Measurements from ENCODE around the gene MOBP.
"Not testable (repeated sequence)": the region's sequence is repeated elsewhere in the genome, so short reads cannot be mapped to it uniquely, and the experiment has no call there.

The MOBP gene

DNA sequence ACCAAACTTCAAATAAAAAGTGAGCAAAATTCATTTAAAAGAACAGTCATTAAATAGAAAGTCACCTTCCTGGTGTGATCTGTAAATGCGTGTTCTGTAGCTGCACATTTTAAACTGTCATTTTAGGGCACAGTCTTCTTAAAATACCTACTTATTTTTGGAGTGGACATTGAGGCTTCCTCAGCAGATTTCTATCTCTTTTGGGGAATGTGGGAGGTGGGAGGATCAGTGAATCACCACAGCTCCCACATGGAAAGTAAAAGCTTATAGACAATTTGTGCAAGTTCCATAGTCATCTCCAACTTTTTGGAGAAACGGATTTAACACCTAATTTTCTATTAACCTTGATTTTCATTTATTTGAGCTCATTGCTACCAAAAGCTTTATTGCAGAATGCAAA lies 21.0 kb upstream of the MOBP start:
- TF ChIP-seq MYC (IDR thresholded peaks at IDR 0.05; ENCODE audit: low read depth, low read length) (no peak), POLR2A (IDR thresholded peaks at IDR 0.05; ENCODE audit: extremely low read depth, insufficient read length) (no peak)
- TF ChIP-seq, protein P1, sequence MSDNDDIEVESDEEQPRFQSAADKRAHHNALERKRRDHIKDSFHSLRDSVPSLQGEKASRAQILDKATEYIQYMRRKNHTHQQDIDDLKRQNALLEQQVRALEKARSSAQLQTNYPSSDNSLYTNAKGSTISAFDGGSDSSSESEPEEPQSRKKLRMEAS (IDR thresholded peaks at IDR 0.05; ENCODE audit: low read depth, low read length): no peak
- TF ChIP-seq, protein P2, sequence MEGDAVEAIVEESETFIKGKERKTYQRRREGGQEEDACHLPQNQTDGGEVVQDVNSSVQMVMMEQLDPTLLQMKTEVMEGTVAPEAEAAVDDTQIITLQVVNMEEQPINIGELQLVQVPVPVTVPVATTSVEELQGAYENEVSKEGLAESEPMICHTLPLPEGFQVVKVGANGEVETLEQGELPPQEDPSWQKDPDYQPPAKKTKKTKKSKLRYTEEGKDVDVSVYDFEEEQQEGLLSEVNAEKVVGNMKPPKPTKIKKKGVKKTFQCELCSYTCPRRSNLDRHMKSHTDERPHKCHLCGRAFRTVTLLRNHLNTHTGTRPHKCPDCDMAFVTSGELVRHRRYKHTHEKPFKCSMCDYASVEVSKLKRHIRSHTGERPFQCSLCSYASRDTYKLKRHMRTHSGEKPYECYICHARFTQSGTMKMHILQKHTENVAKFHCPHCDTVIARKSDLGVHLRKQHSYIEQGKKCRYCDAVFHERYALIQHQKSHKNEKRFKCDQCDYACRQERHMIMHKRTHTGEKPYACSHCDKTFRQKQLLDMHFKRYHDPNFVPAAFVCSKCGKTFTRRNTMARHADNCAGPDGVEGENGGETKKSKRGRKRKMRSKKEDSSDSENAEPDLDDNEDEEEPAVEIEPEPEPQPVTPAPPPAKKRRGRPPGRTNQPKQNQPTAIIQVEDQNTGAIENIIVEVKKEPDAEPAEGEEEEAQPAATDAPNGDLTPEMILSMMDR (IDR thresholded peaks at IDR 0.05; ENCODE audit: low read depth, low read length): no peak

DNA sequence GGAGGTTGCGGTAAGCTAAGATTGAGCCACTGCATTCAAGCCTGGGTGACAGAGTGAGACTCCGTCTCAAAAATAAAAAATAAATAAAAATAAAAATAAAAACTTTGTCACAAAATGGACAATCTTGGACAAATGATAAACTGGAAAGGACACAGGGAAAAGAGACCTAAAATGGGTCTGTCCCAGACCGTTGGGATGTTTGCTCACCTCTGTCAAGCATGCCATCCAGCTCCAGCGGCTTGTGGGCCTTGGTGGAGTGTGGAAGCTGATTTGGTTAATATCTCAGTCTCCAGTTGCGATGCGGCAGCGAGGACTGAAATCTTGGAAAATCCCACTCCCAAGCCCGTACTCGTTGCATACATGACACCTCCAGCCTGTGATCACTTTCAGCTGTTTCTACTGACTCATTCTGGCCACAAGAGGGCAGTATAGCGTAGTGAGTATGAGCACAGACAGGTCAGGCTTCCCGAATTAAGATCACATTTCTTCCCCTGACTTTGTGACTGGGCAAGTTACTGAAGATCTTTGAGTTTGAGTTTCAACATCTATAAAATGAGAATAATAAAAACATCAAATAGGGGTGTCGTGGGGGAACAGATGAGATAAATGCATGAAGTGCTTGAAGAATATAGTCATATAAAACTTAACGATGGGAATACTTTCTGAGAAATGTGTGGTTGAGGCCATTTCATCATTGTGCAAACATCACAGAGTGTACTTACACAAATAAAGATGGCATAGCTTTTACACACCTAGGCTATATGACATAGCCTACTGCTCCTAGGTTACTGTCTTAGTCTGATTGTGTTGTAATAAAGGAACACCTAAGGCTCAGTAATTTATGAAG lies 19.6 kb upstream of the MOBP start:
- peak; percentile 77 for DNase-seq (ENCODE audit: low read depth)
- no peak overlapping the region for H3K4me3 ChIP-seq (ENCODE audit: low read depth, low read length)
- TF ChIP-seq, protein P1 (IDR thresholded peaks at IDR 0.05; ENCODE audit: low read depth, low read length): no peak
- TF ChIP-seq MYC (IDR thresholded peaks at IDR 0.05; ENCODE audit: low read depth, low read length): no peak
- TF ChIP-seq, protein P2 (IDR thresholded peaks at IDR 0.05; ENCODE audit: low read depth, low read length): peak; percentile 82

More for the DNA sequence above, 21.0 kb upstream of the MOBP start:
- H3K4me3 ChIP-seq (ENCODE audit: low read depth, low read length): no peak overlapping the region
- DNase-seq (ENCODE audit: low read depth): no peak

DNA sequence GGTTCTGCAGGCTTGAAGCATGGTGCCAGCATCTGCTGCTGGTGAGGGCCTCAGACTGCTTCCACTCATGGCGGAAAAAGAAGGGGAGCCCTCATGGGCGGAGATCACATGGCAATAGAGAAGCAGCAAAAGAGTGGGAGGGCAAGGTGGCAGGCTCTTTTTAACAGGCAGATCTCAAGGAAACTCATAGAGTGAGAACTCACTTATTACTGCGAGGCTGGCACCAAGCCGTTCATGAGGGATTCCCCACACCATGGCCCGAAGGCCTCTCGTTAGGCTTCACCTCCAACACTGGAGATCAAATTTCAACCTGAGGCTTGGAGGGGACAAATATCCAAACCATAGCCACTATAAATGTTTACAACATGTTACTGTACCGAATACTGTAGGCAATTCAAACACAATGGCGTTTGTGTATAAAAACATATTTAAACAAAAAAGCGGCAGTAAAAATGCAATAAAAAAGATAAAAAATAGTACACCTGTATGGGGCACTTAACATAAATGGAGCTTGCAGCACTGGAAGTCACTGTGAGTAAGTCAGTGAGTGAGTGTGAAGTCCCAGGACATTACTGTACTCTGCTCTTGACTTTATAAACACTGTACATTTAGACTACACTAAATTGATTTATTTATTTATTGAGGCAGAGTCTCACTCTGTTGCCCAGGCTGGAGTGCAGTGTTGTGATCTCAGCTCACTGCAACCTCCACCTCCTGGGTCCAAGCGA lies 18.8 kb upstream of the MOBP start:
- TF ChIP-seq, protein P2 (IDR thresholded peaks at IDR 0.05; ENCODE audit: low read depth, low read length): no peak
- TF ChIP-seq POLR2A (IDR thresholded peaks at IDR 0.05; ENCODE audit: extremely low read depth, insufficient read length) (no peak), MYC (IDR thresholded peaks at IDR 0.05; ENCODE audit: low read depth, low read length) (no peak)
- TF ChIP-seq, protein P1 (IDR thresholded peaks at IDR 0.05; ENCODE audit: low read depth, low read length): no peak
- DNase-seq (ENCODE audit: low read depth): no peak
- no peak overlapping the region for H3K4me3 ChIP-seq (ENCODE audit: low read depth, low read length)

DNA sequence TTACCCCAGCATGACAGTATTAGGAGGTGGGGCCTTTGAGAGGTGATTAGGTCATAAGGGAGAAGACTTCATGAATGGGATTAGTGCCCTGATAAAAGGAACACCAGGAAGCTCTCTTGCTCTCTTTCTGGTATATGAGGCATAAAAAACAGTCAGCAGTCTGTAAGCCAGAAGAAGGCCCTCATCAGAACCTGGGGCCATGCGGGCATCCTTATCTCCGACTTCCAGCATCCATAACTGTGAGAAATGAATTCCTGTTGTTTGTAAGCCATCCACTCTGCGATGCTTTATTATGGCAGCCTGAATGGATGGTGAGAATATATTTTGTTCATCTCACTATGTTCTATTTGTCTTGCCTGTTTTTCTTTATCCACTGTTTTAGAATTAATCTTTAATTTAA lies 17.7 kb upstream of the MOBP start:
- DNase-seq (ENCODE audit: low read depth): no peak
- H3K4me3 ChIP-seq (ENCODE audit: low read depth, low read length): no peak overlapping the region
- TF ChIP-seq, protein P2 (IDR thresholded peaks at IDR 0.05; ENCODE audit: low read depth, low read length): no peak

DNA sequence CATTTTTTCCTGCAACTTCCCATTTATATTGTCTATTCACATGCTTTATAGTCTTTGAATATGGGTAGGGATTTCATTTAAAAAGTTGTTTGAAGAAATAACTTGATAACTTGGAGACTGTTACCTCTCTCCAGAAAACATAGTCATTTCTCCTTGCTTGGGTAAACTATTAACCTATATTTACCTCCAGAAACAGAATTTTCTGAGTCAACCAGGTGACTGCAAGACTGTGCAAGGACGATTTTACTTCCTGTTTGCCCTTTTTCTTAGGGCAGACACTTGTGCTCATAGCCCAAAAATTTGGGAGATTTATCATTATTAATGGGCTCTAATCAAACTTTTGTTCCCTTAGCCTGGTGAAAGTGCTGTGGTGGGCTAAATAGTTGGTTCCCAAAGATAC lies 14.3 kb upstream of the MOBP start:
- TF ChIP-seq, protein P2 (IDR thresholded peaks at IDR 0.05; ENCODE audit: low read depth, low read length): no peak
- TF ChIP-seq POLR2A (IDR thresholded peaks at IDR 0.05; ENCODE audit: extremely low read depth, insufficient read length) (no peak), MYC (IDR thresholded peaks at IDR 0.05; ENCODE audit: low read depth, low read length) (no peak)
- TF ChIP-seq, protein P1 (IDR thresholded peaks at IDR 0.05; ENCODE audit: low read depth, low read length): no peak
- H3K4me3 ChIP-seq (ENCODE audit: low read depth, low read length): no peak overlapping the region
- no peak for DNase-seq (ENCODE audit: low read depth)

DNA sequence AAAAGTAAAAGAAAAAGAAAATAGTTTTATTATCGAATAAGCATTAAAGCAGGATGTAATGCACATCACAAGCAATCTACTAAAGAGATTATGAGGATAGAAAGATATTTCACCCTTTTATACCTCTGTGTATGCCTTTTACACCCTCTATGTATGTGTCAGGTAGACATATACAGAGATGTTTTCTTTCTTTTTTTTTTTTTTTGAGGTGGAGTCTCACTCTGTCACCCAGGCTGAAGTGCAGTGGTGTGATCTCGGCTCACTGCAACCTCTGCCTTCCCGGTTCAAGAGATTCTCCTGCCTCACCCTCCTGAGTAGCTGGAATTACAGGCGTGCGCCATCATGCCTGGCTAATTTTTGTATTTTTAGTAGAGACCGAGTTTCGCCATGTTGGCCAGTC lies 13.6 kb upstream of the MOBP start:
- H3K4me3 ChIP-seq (ENCODE audit: low read depth, low read length); DNase-seq (ENCODE audit: low read depth): not testable (repeated sequence)

All from NB4 (cell line).